NCI-H146 treated with DMSO at 0.1 percent for 48 hours (cell line): ENCODE measurements around the gene AXIN1.
"Not testable (repeated sequence)": the region's sequence is repeated elsewhere in the genome, so short reads cannot be mapped to it uniquely, and the experiment has no call there.

ENCODE experiments used
- DNase-seq: peaks from one replicate; lab custom pipeline; 2025; ENCODE audit not compliant: unreplicated experiment; lab: John Stamatoyannopoulos, UW

The AXIN1 gene

DNA sequence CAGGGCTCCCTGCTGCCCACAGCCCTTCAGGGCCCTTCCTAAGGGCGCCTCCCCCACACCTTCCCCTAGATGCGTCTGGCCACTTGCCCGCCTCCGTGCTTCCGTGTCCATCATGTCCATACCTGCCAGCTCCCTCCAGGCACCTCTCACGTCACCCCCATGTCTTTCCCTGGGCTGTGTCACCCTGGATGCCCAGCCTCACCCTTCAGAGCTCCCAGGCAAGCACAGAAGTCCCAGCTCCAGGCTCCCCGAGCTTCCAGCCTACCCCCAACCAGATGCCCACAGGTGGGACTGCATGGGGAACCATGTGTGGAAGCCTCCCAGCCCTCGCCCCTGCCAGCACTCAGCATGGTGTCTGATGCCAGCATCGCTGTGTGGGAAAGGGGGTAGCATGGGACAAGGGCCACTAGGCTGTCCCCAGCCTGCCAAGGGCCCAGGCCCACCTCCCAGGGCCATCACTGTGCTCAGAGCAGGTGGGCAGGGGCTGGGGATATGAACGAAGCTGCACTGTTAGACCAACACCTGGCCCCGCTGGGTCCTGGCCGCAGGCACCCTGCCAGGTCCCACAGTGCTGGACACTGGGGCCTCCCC lies 1.9 kb upstream of the AXIN1 start:
- no peak for DNase-seq

GRCh38 chr16:353404-354290 lies 1.1 kb upstream of the AXIN1 start:
- DNase-seq = no peak

DNA sequence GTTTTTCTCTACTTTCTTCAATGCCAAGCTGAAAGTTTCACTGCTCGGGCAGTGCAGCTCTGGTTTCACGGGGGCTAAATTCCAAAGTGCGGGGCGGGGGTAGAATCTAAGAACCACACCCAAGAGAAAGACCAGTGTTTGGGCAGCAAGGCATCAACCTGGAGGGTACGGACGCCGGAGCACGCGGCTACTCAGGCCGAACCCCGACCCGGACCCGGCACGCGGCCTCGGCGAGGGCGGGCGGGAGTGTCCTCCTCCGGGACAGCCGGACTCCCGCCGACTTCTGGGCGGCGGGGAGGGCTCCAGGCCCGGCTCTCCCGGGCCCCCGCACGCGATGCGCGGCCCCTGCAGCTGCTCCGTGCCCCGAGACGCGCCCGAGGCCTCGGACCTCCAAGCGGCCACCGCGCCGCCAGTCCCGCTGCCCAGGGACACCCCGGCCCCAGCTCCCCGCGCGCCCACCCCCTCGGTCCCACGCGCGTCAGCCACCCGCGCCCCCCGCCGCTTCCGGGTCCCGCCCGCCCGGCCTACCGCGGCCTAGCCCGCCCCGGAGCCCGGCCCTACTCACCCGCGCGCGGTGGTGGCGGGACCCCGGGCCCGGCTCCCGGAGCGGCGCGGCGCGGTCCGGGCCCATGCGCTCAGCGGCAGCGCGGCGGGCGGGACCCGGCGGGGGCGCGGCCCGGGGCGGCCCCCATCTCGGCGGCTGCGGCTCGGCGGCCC lies 561 bp downstream of the AXIN1 start:
- DNase-seq = no peak

DNA sequence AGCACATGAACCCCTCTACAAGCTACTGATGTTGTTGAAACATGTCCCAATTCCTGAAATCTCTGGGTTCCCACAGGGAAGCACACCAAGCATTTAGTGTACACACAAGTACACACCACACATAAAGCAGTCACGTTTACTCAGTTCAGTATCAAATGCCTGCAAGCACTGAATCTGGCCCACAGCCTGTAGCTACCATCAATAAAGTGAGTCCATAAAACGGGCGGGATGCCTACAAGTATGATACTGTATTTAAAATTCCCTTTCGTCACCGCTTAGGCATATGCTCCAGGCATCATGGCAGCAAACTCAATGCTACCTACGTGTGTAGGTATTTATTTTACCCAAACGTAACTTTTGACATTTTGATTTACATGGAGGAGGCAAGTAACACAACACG lies 2.3 kb downstream of the AXIN1 start:
- no peak for DNase-seq

DNA sequence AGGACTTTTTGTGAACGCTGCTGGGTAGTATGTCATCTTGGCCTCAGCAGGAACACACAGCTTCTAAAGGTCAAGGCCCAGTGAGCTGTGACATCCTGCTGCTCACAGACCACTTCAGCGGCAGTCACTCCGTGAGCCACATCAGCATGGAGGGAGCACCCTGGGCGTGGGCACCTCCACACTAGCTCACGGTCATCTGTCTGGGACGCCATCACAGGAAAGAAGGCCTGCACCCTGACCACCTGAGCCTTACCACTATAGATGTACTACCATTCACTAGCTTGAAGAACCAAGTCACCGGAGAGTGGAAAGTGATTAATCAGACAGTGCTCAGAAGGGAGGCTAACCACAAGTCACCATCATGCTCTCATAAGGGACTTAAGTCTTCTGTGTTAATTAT lies 3.3 kb downstream of the AXIN1 start:
- no peak for DNase-seq

DNA sequence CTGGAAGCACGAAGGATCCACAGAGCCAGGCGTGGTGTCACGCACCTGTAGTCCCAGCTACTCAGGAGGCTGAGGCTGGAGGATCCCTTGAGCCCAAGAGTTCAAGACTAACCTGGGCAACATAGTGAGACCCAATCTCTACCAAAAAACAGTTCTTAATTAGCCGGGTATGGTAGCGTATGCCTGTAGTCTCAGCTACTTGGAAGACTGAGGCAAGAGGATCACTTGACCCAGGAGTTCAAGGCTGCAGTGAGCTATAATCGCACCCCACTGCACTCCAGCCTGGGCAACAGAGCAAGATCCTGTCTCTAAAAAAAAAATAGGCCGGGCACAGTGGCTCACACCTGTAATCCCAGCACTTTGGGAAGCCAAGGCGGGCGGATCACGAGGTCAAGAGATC lies 4.0 kb downstream of the AXIN1 start:
- not testable (repeated sequence) for DNase-seq

DNA sequence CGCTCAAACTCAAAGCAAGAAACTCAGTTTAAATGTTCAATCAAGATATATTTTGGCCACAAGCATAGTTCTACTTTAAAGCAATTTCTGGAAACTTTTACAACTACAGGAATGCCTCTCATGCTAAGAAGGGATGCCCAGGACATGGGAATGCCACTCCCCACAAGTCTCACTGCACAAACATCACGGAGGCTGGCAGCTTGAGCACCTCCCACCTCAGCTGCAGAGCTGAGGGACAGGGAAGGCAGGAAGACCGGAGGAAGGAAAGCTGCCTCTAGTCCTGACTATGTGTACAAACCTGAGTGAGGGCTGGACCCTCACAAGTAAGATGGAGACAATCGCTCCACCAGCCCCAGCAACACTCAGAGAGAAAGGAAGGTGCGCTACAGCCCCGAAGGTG lies 5.3 kb downstream of the AXIN1 start:
- DNase-seq = no peak

- no peak for DNase-seq
Measured at GRCh38 chr16:346587-346986, 5.9 kb downstream of the AXIN1 start.

GRCh38 chr16:345772-346171 lies 6.8 kb downstream of the AXIN1 start:
- no peak for DNase-seq

DNA sequence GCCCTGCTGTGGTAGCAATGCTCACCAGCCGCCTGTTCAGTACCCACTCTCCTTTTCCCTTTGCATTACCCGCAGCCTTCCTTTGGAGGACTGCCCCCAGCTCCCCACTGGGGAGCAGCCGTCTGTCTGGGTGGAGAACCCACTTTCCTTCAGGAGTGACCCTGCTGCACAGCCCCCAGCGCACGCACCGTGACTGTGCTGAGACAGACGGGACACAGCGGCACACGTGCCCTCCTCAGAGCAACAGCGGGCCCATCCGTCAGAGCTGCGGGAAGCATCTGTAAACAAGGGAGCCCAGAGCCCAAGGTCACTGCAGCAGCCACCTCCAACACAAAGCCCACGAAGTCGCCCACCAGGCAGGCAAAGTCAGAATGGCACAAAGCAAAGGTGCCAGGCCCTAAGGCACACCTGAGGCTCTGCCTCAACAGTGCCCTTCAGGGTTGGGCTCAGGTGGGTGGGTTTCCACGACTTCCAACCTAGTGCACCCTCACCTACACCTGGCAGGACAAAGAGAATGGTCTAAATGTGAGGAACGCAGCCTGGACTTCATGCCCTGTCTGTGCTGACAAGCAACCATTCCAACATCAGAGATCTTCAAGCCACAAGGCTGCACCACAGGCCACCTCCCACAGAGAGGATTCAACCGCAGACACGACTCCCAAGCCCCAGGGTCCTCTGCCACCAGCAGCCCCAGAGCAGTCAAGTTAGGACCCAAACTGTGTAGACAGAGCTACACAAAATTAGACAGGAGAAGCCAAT lies 9.9 kb downstream of the AXIN1 start:
- no peak for DNase-seq

GRCh38 chr16:341974-342336 lies 10.6 kb downstream of the AXIN1 start:
- not testable (repeated sequence) for DNase-seq

DNA sequence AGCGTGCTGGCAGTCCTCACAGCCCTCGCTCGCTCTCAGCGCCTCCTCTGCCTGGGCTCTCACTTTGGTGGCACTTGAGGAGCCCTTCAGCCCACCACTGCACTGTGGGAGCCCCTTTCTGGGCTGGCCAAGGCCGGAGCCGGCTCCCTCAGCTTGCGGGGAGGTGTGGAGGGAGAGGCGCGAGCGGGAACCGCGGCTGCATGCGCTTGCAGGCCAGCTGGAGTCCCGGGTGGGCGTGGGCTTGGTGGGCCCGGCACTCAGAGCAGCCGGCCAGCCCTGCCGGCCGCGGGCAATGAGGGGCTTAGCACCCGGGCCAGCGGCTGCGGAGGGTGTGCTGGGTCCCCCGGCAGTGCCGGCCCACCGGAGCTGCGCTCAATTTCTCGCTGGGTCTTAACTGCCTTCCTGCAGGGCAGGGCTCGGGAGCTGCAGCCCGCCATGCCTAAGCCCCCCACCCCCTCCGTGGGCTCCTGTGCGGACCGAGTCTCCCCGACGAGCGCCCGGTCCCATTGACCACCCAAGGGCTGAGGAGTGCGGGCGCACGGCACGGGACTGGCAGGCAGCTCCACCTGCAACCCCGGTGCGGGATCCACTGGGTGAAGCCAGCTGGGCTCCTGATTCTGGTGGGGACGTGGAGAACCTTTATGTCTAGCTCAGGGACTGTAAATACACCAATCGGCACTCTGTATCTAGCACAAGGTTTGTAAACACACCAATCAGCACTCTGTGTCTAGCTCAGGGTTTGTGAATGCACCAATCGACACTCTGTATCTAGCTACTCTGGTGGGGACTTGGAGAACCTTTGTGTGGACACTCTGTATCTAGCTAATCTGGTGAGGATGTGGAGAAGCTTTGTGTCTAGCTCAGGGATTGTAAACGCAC lies 11.2 kb downstream of the AXIN1 start:
- DNase-seq = not testable (repeated sequence)

DNA sequence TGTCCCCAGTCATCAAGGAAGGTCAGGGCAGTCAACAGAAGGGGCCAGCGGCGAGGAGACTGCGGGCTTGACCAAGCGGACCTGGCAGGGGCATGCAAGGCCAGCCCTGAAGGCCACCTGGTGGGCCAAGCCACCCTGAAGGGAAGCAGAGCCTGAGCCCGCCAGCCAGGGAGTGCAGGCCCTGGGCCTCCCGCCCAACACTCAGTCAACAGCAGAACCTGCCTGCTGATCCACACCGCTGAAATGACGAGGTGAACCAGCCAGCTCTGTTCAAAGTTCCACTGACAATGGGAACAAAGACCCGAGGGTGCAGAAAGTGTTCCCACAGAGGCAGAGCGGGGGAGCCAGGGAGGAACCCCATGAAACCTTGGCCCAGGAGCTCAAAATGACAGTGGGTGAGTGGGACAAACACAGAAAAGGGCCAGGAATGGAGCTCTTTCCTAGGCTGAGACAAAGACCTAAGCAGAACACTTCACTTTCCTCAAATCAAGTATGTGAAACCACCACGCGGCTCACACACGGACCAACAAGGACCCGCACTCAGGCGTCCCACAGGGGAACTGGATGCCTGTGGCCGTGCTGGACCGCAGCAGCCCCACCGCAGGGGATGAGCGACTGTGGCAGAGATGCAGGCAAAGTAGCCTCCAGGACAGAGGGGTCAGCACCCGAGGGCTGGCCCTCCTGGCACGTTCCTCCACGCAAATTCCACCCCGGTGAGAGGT lies 12.0 kb downstream of the AXIN1 start:
- no peak for DNase-seq

DNA sequence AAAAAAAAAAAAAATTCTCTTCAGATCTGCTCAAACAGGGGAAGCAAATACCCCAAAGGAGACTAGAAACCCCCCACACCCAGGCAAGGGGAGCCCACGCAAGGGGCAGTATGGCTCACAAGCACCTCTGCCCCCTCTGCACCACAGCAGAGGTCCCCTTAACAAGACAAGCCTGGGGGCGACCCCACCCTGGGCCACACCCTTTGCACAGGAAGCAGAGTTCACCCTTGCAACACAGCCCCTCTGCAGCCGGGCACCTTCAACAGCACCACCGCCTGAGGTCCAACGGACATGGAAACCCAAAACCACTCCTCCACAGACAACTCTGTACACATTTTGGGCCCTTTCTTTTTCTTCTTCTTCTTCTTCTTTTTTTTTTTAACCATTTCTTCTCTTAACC lies 12.8 kb downstream of the AXIN1 start:
- DNase-seq = no peak

DNA sequence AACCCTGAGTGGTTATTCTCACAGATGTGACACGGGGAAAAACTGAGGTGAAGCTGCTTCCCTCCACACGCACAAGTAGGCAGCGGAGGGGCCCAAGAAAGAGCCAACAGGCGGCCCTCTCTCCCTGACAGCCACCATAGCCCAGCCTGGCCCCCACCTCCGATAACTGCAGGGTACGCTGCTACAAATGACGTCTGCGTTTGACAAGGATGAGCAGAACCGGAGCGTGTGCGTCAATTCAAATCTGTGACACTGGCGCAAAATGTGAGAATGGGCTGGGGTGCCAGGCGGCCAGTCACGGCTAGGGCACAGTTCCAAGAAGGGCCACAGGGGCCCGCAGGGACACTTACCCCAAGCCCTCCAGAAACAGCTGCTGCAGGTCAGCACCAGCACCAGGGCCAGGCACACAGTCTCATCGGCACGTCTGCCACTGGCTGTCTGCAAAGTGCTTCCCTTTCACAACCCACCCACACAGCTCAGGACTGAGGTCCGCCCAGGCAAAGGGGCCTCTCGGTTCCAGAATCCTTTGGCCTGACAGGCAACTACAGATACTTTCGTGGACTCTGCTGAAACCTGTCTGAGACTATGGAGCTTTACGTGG lies 14.4 kb downstream of the AXIN1 start:
- DNase-seq = no peak

- no peak for DNase-seq
Measured at GRCh38 chr16:337437-337836, 15.1 kb downstream of the AXIN1 start.

DNA sequence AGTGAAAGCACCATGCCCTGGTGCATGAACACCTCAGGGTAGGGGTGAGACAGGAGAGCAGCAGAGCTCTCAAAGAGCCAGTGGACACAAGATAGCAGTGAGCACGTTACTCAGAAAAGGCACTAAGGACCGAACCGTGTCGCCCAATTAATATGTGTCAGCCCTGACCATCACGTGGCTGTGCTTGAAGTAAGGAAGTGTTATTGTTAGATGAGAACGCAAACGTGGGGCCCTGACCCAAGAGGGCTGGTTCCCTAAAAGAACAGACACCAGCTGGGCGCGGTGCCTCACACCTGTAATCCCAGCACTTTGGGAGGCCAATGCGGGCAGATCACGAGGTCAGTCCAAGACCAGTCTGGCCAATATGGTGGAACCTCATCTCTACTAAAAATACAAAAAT lies 16.3 kb downstream of the AXIN1 start:
- no peak for DNase-seq

GRCh38 chr16:334861-335632 lies 17.5 kb downstream of the AXIN1 start:
- not testable (repeated sequence) for DNase-seq
